ENCODE results near the gene SIDT2.

SIDT2 gene

GRCh38 chr11:117223741-117224689, 45.5 kb downstream of the SIDT2 start:
- no peak for DNase-seq

GRCh38 chr11:117225553-117226170, 47.1 kb downstream of the SIDT2 start:
- DNase-seq, result no peak

GRCh38 chr11:117226388-117227385, 48.1 kb downstream of the SIDT2 start:
- DNase-seq, result peak; percentile 75

- no peak for DNase-seq
Measured at GRCh38 chr11:117228091-117228490, 49.5 kb downstream of the SIDT2 start.

GRCh38 chr11:117229411-117229810, 50.9 kb downstream of the SIDT2 start:
- DNase-seq, result no peak

GRCh38 chr11:117229931-117230285, 51.4 kb downstream of the SIDT2 start:
- no peak for DNase-seq

- peak; percentile 86 for DNase-seq
Measured at GRCh38 chr11:117230286-117230961, 51.9 kb downstream of the SIDT2 start.

- DNase-seq, result peak; percentile 9
Measured at GRCh38 chr11:117230999-117231841, 52.7 kb downstream of the SIDT2 start.

GRCh38 chr11:117231842-117232091, 53.2 kb downstream of the SIDT2 start, which contains the start of gene PCSK7:
Gene PCSK7 (minus strand): TSS chr11:117232073. CDS start chr11:117229844, 2,229 bp downstream.
- DNase-seq, result no peak

- peak; percentile 86 for DNase-seq
Measured at GRCh38 chr11:117232092-117232878, 53.7 kb downstream of the SIDT2 start, which contains the start of gene RNF214. Gene RNF214 (plus strand): TSS chr11:117232671. CDS start chr11:117234273, 1,602 bp downstream.

GRCh38 chr11:117232911-117233409, 54.4 kb downstream of the SIDT2 start:
- no peak for DNase-seq

- peak; percentile 32 for DNase-seq
Measured at GRCh38 chr11:117238221-117238620, 59.7 kb downstream of the SIDT2 start.

GRCh38 chr11:117239295-117239694, 60.8 kb downstream of the SIDT2 start:
- no peak for DNase-seq

Data from activated CD4-positive, alpha-beta T cell treated with anti-CD3 and anti-CD28 coated beads, Interleukin-2, Interleukin-6, amounts not matched to agents 100 ng/mL and 50 ng/mL, durations not matched to agents 16 hours and 8 hours (primary cell).